Measurements from ENCODE around the gene NMRK1. TPM values are rescaled to one million over a fixed set of nuclear protein-coding genes. Genes with fewer than 3 reads are reported as not detected.
A peak's percentile ranks its signal among the peaks of the same experiment; 100 is the strongest.

Gene NMRK1
- total RNA-seq, 1 experiment from 2014 or later, result 55.0 TPM

- Histone ChIP-seq H3K36me3 (peaks cover 20% of the 10 kb centered on the region), H3K27ac (no peak overlapping the region), H3K9me3 (replicated peaks) (peaks cover 10% of the 10 kb centered on the region), H3K4me1 (peaks cover 18% of the 10 kb centered on the region), H3K27me3 (no peaks in the 10 kb centered on the region), H3K4me3 (no peak overlapping the region)
- DNase-seq, result no peak
Measured at GRCh38 chr9:75061169-75061568, 26.8 kb downstream of the NMRK1 start.

GRCh38 chr9:75054368-75055001 lies 33.5 kb downstream of the NMRK1 start:
- H3K9me3 ChIP-seq (replicated peaks), result peaks cover 8% of the 10 kb centered on the region
- no peak overlapping the region for H3K4me3 ChIP-seq
- H3K4me1 ChIP-seq, result no peaks in the 10 kb centered on the region
- no peaks in the 10 kb centered on the region for H3K27me3 ChIP-seq
- H3K27ac ChIP-seq, result no peak overlapping the region
- DNase-seq, result no peak
- H3K36me3 ChIP-seq, result no peaks in the 10 kb centered on the region

GRCh38 chr9:75053869-75054268 lies 34.1 kb downstream of the NMRK1 start:
- peaks cover 5% of the 10 kb centered on the region; the same call in 1 of the 2 replicates for H3K9me3 ChIP-seq (replicated peaks)
- no peak for DNase-seq
- H3K27ac ChIP-seq, result no peak overlapping the region
- H3K4me3 ChIP-seq, result no peak overlapping the region
- H3K4me1 ChIP-seq, result no peaks in the 10 kb centered on the region
- no peaks in the 10 kb centered on the region for H3K36me3 ChIP-seq
- no peaks in the 10 kb centered on the region for H3K27me3 ChIP-seq

GRCh38 chr9:75051285-75051684 lies 36.7 kb downstream of the NMRK1 start:
- Histone ChIP-seq H3K36me3 (no peaks in the 10 kb centered on the region), H3K9me3 (replicated peaks) (peaks cover 1% of the 10 kb centered on the region; the same call in 1 of the 2 replicates), H3K4me1 (no peaks in the 10 kb centered on the region), H3K27ac (no peak overlapping the region), H3K4me3 (no peak overlapping the region), H3K27me3 (0 out of 2 replicates have a peak, but pooled peaks cover 5% of the 10 kb centered on the region)
- DNase-seq, result no peak

- Histone ChIP-seq H3K4me3 (no peak overlapping the region), H3K27ac (no peak overlapping the region), H3K9me3 (replicated peaks) (no peaks in the 10 kb centered on the region), H3K36me3 (no peaks in the 10 kb centered on the region), H3K4me1 (no peaks in the 10 kb centered on the region), H3K27me3 (0 out of 2 replicates have a peak, but pooled peaks cover 5% of the 10 kb centered on the region)
- no peak for DNase-seq
Measured at GRCh38 chr9:75047506-75047905, 40.4 kb downstream of the NMRK1 start.

GRCh38 chr9:75046725-75047345 lies 41.1 kb downstream of the NMRK1 start:
- Histone ChIP-seq H3K27me3 (0 out of 2 replicates have a peak, but pooled peaks cover 5% of the 10 kb centered on the region), H3K36me3 (no peaks in the 10 kb centered on the region), H3K9me3 (replicated peaks) (no peaks in the 10 kb centered on the region), H3K4me3 (no peak overlapping the region), H3K4me1 (no peaks in the 10 kb centered on the region), H3K27ac (no peak overlapping the region)
- no peak for DNase-seq

GRCh38 chr9:75041041-75041440 lies 46.9 kb downstream of the NMRK1 start:
- H3K4me3 ChIP-seq, result no peak overlapping the region
- H3K27ac ChIP-seq, result no peak overlapping the region
- no peaks in the 10 kb centered on the region for H3K36me3 ChIP-seq
- H3K27me3 ChIP-seq, result 0 out of 2 replicates have a peak, but pooled peaks cover 2% of the 10 kb centered on the region
- no peaks in the 10 kb centered on the region for H3K4me1 ChIP-seq
- no peak for DNase-seq
- no peaks in the 10 kb centered on the region for H3K9me3 ChIP-seq (replicated peaks)

- Histone ChIP-seq H3K4me1 (no peaks in the 10 kb centered on the region), H3K27me3 (0 out of 2 replicates have a peak, but pooled peaks cover 2% of the 10 kb centered on the region), H3K9me3 (replicated peaks) (no peaks in the 10 kb centered on the region), H3K36me3 (no peaks in the 10 kb centered on the region), H3K4me3 (no peak overlapping the region), H3K27ac (no peak overlapping the region)
- no peak for DNase-seq
Measured at GRCh38 chr9:75039801-75040200, 48.2 kb downstream of the NMRK1 start.

GRCh38 chr9:75039009-75039408 lies 48.9 kb downstream of the NMRK1 start:
- Histone ChIP-seq H3K4me1 (no peaks in the 10 kb centered on the region), H3K27ac (no peak overlapping the region), H3K36me3 (no peaks in the 10 kb centered on the region), H3K9me3 (replicated peaks) (no peaks in the 10 kb centered on the region), H3K27me3 (0 out of 2 replicates have a peak, but pooled peaks cover 2% of the 10 kb centered on the region), H3K4me3 (no peak overlapping the region)
- DNase-seq, result no peak

GRCh38 chr9:75036793-75037192 lies 51.2 kb downstream of the NMRK1 start:
- Histone ChIP-seq H3K4me3 (no peak overlapping the region), H3K27ac (no peak overlapping the region), H3K9me3 (replicated peaks) (no peaks in the 10 kb centered on the region), H3K27me3 (0 out of 2 replicates have a peak, but pooled peaks cover 2% of the 10 kb centered on the region), H3K36me3 (no peaks in the 10 kb centered on the region), H3K4me1 (no peaks in the 10 kb centered on the region)
- DNase-seq, result no peak

- H3K4me1 ChIP-seq, result no peaks in the 10 kb centered on the region
- H3K4me3 ChIP-seq, result no peak overlapping the region
- no peaks in the 10 kb centered on the region for H3K9me3 ChIP-seq (replicated peaks)
- H3K27me3 ChIP-seq, result peaks cover 2% of the 10 kb centered on the region; the same call in 1 of the 2 replicates
- no peak overlapping the region for H3K27ac ChIP-seq
- DNase-seq, result no peak
- no peaks in the 10 kb centered on the region for H3K36me3 ChIP-seq
Measured at GRCh38 chr9:75033791-75034473, 54.0 kb downstream of the NMRK1 start.

GRCh38 chr9:75027187-75028107 lies 60.5 kb downstream of the NMRK1 start:
- no peaks in the 10 kb centered on the region for H3K36me3 ChIP-seq
- peak; percentile 65 to 69 for DNase-seq
- no peaks in the 10 kb centered on the region for H3K9me3 ChIP-seq (replicated peaks)
- H3K4me1 ChIP-seq, result peaks cover 8% of the 10 kb centered on the region
- peak overlapping the region; percentile 68 for H3K27ac ChIP-seq
- H3K27me3 ChIP-seq, result no peaks in the 10 kb centered on the region; the same call in 1 of the 2 replicates
- peak overlapping the region; percentile 80 for H3K4me3 ChIP-seq

- no peak for DNase-seq
Measured at GRCh38 chr9:75023846-75024245, 64.1 kb downstream of the NMRK1 start.

GRCh38 chr9:75019654-75020053 lies 68.3 kb downstream of the NMRK1 start:
- no peak overlapping the region for H3K4me3 ChIP-seq

More at GRCh38 chr9:75023846-75024245, 64.1 kb downstream of the NMRK1 start:
- 0 out of 2 replicates have a peak, but pooled peaks cover 2% of the 10 kb centered on the region for H3K36me3 ChIP-seq
- peaks cover 8% of the 10 kb centered on the region for H3K4me1 ChIP-seq
- no peak overlapping the region for H3K4me3 ChIP-seq
- H3K27me3 ChIP-seq, result no peaks in the 10 kb centered on the region
- no peak overlapping the region for H3K27ac ChIP-seq
- H3K9me3 ChIP-seq (replicated peaks), result no peaks in the 10 kb centered on the region

More at GRCh38 chr9:75019654-75020053, 68.3 kb downstream of the NMRK1 start:
- no peak overlapping the region for H3K27ac ChIP-seq
- no peaks in the 10 kb centered on the region for H3K27me3 ChIP-seq
- H3K4me1 ChIP-seq, result 0 out of 2 replicates have a peak, but pooled peaks cover 2% of the 10 kb centered on the region
- H3K36me3 ChIP-seq, result peaks cover 10% of the 10 kb centered on the region
- no peak for DNase-seq
- H3K9me3 ChIP-seq (replicated peaks), result no peaks in the 10 kb centered on the region
